ENCODE data around the gene ARFGAP1.

Gene ARFGAP1

GRCh38 chr20:63262836-63263235, 9.8 kb upstream of the ARFGAP1 start:
- no peak for DNase-seq (ENCODE audit: extremely low spot score)
- ChIA-PET POLR2A (no interaction called here), CTCF (no interaction called here)
- no peak for TF ChIP-seq CTCF (IDR thresholded peaks at IDR 0.05; ENCODE audit: control extremely low read depth, extremely low read depth, low read depth, missing control alignments)

- no peak for TF ChIP-seq CTCF (IDR thresholded peaks at IDR 0.05; ENCODE audit: control extremely low read depth, extremely low read depth, low read depth, missing control alignments)
- no peak for DNase-seq (ENCODE audit: extremely low spot score)
- ChIA-PET CTCF (no interaction called here), POLR2A (no interaction called here)
Observed at GRCh38 chr20:63264000-63264399, 8.6 kb upstream of the ARFGAP1 start.

- POLR2A ChIA-PET = no interaction called here
- CTCF ChIA-PET = interaction anchor here (1.7 to 2.2 kb wide), 2 partner anchors 31 to 41 kb away, joined by 4 to 13 read pairs; no protein-coding TSS in a partner anchor
- no peak for DNase-seq (ENCODE audit: extremely low spot score)
- no peak for TF ChIP-seq CTCF (IDR thresholded peaks at IDR 0.05; ENCODE audit: control extremely low read depth, extremely low read depth, low read depth, missing control alignments)
Observed at GRCh38 chr20:63264519-63264918, 8.1 kb upstream of the ARFGAP1 start.

GRCh38 chr20:63265891-63266515, 6.6 kb upstream of the ARFGAP1 start:
- POLR2A ChIA-PET = no interaction called here
- CTCF ChIA-PET = interaction anchor here (1.7 to 2.2 kb wide), 2 partner anchors 33 to 43 kb away, joined by 4 to 13 read pairs; no protein-coding TSS in a partner anchor
- TF ChIP-seq CTCF (IDR thresholded peaks at IDR 0.05; ENCODE audit: control extremely low read depth, extremely low read depth, low read depth, missing control alignments) = no peak
- no peak for DNase-seq (ENCODE audit: extremely low spot score)

GRCh38 chr20:63267691-63268090, 4.9 kb upstream of the ARFGAP1 start:
- ChIA-PET POLR2A (no interaction called here), CTCF (interaction anchor here (1.0 kb wide), 1 partner anchor 44 kb away, joined by 3 read pairs; no protein-coding TSS in a partner anchor)
- no peak for DNase-seq (ENCODE audit: extremely low spot score)
- TF ChIP-seq CTCF (IDR thresholded peaks at IDR 0.05; ENCODE audit: control extremely low read depth, extremely low read depth, low read depth, missing control alignments) = no peak

GRCh38 chr20:63268256-63268655, 4.4 kb upstream of the ARFGAP1 start:
- CTCF ChIA-PET = interaction anchor here (1.0 kb wide), 1 partner anchor 44 kb away, joined by 3 read pairs; no protein-coding TSS in a partner anchor
- POLR2A ChIA-PET = no interaction called here
- DNase-seq (ENCODE audit: extremely low spot score) = no peak
- no peak for TF ChIP-seq CTCF (IDR thresholded peaks at IDR 0.05; ENCODE audit: control extremely low read depth, extremely low read depth, low read depth, missing control alignments)

All from GM10248 (cell line).